ENCODE measurements around the gene SLX4IP. TPM values are rescaled to one million over a fixed set of nuclear protein-coding genes. Genes with fewer than 3 reads are reported as not detected.

SLX4IP gene
- total RNA-seq, 3 donors from 2014 or later: 5.7 to 9.7 (median 7.7) TPM

DNA sequence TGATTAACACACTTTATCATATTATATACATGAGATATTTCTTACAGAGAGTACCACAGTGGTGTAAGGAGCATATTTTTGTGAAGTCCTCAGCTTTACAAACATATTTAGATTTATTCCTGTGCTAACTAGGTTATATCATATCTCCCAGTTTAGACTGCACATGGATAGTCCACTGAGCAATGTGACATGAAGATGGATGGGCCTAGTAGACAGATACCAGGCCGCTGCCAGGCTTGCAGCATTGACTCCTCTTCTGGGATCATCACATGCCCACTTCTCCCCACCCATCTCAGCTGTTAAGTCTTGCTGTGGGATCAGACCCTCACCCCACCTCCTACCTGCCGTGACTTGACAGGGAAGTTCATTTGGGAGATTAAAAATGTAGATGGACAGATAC, 95.8 kb downstream of the SLX4IP start:
- H3K36me3 ChIP-seq (ENCODE audit: low read depth): no peaks in the 10 kb centered on the region

GRCh38 chr20:10531848-10532247, 96.7 kb downstream of the SLX4IP start:
- intact Hi-C loops (cut with DNase I, micrococcal nuclease): no loop called here
- no peaks in the 10 kb centered on the region for H3K9me3 ChIP-seq
- DNase-seq (no peak), ATAC-seq (no peak)
- H3K4me3 ChIP-seq: no peak overlapping the region
- no peaks in the 10 kb centered on the region for H3K4me1 ChIP-seq (ENCODE audit: low read depth)
- H3K36me3 ChIP-seq (ENCODE audit: low read depth): no peaks in the 10 kb centered on the region
- TF ChIP-seq CTCF (IDR thresholded peaks at IDR 0.05): no peak

More for the DNA sequence above, 95.8 kb downstream of the SLX4IP start:
- DNase-seq (no peak), ATAC-seq (no peak)
- Histone ChIP-seq H3K4me3 (no peak overlapping the region), H3K9me3 (no peaks in the 10 kb centered on the region), H3K4me1 (ENCODE audit: low read depth) (no peaks in the 10 kb centered on the region)
- intact Hi-C loops (cut with DNase I, micrococcal nuclease): no loop called here
- TF ChIP-seq CTCF (IDR thresholded peaks at IDR 0.05): no peak

DNA sequence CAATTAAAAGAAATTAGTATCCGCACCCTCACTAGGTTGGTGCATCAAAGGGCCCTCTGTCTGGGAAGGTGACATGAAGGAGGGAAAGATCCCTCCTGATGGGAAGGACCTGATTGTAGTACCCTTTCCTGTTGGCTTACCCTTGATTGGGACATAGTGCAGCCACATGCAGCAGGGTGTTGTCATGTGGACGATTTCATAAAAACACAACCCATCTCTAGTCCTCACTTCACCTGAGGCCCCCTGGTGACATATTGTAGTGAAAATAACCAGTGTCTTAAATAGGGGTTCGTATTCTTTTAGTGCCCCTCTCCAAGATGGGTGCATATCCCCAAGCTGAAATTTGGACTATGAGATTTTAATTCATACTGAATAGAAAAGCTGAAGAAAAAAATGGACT, 97.3 kb downstream of the SLX4IP start:
- intact Hi-C loops (cut with DNase I, micrococcal nuclease): no loop called here
- Histone ChIP-seq H3K36me3 (ENCODE audit: low read depth) (no peaks in the 10 kb centered on the region), H3K9me3 (no peaks in the 10 kb centered on the region), H3K4me3 (no peak overlapping the region), H3K4me1 (ENCODE audit: low read depth) (no peaks in the 10 kb centered on the region)
- TF ChIP-seq CTCF (IDR thresholded peaks at IDR 0.05): no peak
- DNase-seq: no peak
- ATAC-seq: no peak

- H3K4me3 ChIP-seq: no peak overlapping the region
- H3K4me1 ChIP-seq (ENCODE audit: low read depth): peaks cover 3% of the 10 kb centered on the region
- DNase-seq (peak in 1 of 3 donors; percentile 17), ATAC-seq (peak; percentile 40)
- no peak for TF ChIP-seq CTCF (IDR thresholded peaks at IDR 0.05)
- H3K36me3 ChIP-seq (ENCODE audit: low read depth): no peaks in the 10 kb centered on the region
- intact Hi-C loops (cut with DNase I, micrococcal nuclease): no loop called here
- H3K9me3 ChIP-seq: no peaks in the 10 kb centered on the region
These were observed 101.4 kb downstream of the SLX4IP start for GRCh38 chr20:10536531-10536930.

DNA sequence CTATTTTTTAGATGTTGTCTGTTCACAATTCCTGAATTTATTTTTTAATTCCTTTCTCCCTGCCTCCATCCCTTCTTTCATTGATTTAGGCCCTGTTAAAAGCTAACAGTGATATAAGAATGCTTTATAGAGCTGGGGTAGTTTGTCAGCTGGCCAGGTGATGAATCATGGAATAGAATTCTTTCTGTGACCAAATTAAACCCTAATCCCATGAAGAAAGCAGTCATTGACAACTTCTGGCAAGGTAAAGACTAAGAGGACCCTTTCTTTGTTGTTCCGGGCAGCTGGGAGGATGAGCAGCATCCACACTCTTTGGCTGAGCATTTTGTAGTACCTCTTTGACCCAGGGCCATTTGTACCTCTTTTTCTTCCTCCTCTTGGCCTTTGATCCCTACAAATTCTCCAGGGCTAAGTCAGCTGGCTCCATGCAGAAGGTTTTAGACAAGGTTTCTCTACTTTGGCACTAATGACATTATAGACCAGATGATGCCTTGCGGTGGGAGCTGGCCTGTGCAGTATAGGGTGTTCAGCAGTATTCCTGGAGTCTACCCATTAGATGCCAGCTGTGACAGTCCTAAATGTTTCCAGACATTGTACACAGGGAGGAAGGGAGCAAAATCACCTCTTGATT, 102.9 kb downstream of the SLX4IP start:
- DNase-seq: no peak
- TF ChIP-seq CTCF (IDR thresholded peaks at IDR 0.05): no peak
- Histone ChIP-seq H3K4me1 (ENCODE audit: low read depth) (peaks cover 3% of the 10 kb centered on the region), H3K9me3 (no peaks in the 10 kb centered on the region), H3K36me3 (ENCODE audit: low read depth) (no peaks in the 10 kb centered on the region), H3K4me3 (no peak overlapping the region)
- no peak for ATAC-seq
- intact Hi-C loops (cut with DNase I, micrococcal nuclease): no loop called here

DNA sequence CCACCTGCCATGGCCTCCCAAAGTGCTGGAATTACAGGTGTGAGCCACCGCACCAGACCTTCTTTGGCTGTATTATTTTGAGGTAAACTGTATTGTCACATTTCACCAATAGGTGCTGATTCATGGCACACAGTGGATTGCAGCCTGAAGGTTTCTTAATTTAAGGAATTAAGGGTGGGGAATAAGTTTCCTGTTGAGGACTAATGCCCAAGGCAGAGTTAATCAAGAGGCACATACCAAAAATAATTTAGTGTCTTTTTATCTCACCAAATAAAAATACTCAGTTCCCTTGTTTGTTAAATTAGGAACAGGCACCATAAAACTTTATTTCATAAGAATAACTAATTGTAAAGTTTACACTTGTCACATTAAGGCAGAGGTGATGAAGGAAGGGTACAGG, 103.7 kb downstream of the SLX4IP start:
- peaks cover 3% of the 10 kb centered on the region for H3K4me1 ChIP-seq (ENCODE audit: low read depth)
- H3K4me3 ChIP-seq: no peak overlapping the region
- intact Hi-C loops (cut with DNase I, micrococcal nuclease): no loop called here
- no peak for TF ChIP-seq CTCF (IDR thresholded peaks at IDR 0.05)
- DNase-seq: no peak
- H3K36me3 ChIP-seq (ENCODE audit: low read depth): no peaks in the 10 kb centered on the region
- H3K9me3 ChIP-seq: no peaks in the 10 kb centered on the region
- no peak for ATAC-seq

All from mucosa of descending colon (tissue), 3 donors.